HEK293 (cell line): ENCODE results near the gene CHRNA9.

Experiments
- HOXA7 ChIP-seq: sonication (generic); formaldehyde crosslinking; IDR thresholded peaks from 2 replicates; pipeline ENCODE4 v1.8.1; 2022; ENCODE audit warnings: missing genetic modification reagents, borderline replicate concordance
- PRDM1 ChIP-seq: fragments of 450-650 bp; formaldehyde crosslinking; IDR thresholded peaks from 2 replicates; pipeline ENCODE4; 2016; ENCODE audit warnings: missing biosample characterization, missing genetic modification characterization
- ZNF624 ChIP-seq: fragments of 450-650 bp; formaldehyde crosslinking; IDR thresholded peaks from 2 replicates; pipeline ENCODE4 v1.5.1; 2017; ENCODE audit warnings: missing biosample characterization, missing genetic modification characterization
- TF ChIP-seq, protein P1 (sequence below): sonication (generic); formaldehyde crosslinking; IDR thresholded peaks from 2 replicates; pipeline ENCODE4 v1.8.1; 2022; ENCODE audit warnings: mild to moderate bottlenecking, moderate library complexity, missing genetic modification reagents
- TF ChIP-seq, protein P2 (sequence below): fragments of 450-650 bp; formaldehyde crosslinking; IDR thresholded peaks from 2 replicates; pipeline ENCODE4 v1.5.1; 2016; ENCODE audit warnings: missing biosample characterization, missing genetic modification characterization

DNA sequence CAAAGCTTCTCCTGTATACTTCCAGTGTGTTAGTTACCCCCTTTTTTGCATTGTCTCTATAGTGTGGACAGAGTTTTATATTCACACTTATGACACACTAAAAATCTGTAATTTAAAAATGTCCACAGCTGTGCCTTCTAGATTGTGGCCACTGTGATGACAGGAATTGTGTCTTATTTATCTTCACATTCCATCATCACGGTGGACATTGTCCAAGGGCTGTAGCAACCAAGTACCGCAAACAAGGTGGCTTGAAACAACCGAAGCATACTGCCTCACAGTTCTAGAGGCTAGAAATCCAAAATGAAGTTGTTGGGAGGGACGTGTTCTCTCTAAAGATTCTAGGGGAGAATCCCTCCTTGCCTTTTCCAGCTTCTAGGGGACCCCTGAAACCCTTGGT, 32.3 kb downstream of the CHRNA9 start:
- TF ChIP-seq ZNF624 (tag by site-specific recombination): no peak
- TF ChIP-seq, protein P1, sequence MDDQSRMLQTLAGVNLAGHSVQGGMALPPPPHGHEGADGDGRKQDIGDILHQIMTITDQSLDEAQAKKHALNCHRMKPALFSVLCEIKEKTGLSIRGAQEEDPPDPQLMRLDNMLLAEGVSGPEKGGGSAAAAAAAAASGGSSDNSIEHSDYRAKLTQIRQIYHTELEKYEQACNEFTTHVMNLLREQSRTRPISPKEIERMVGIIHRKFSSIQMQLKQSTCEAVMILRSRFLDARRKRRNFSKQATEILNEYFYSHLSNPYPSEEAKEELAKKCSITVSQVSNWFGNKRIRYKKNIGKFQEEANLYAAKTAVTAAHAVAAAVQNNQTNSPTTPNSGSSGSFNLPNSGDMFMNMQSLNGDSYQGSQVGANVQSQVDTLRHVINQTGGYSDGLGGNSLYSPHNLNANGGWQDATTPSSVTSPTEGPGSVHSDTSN (CRISPR knock-in tag): no peak
- no peak for TF ChIP-seq HOXA7
- TF ChIP-seq, protein P2, sequence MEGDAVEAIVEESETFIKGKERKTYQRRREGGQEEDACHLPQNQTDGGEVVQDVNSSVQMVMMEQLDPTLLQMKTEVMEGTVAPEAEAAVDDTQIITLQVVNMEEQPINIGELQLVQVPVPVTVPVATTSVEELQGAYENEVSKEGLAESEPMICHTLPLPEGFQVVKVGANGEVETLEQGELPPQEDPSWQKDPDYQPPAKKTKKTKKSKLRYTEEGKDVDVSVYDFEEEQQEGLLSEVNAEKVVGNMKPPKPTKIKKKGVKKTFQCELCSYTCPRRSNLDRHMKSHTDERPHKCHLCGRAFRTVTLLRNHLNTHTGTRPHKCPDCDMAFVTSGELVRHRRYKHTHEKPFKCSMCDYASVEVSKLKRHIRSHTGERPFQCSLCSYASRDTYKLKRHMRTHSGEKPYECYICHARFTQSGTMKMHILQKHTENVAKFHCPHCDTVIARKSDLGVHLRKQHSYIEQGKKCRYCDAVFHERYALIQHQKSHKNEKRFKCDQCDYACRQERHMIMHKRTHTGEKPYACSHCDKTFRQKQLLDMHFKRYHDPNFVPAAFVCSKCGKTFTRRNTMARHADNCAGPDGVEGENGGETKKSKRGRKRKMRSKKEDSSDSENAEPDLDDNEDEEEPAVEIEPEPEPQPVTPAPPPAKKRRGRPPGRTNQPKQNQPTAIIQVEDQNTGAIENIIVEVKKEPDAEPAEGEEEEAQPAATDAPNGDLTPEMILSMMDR: no peak
- TF ChIP-seq PRDM1 (tag by site-specific recombination): no peak
